GM21367 (cell line): Measurements from ENCODE around the gene CTAGE4.
"Not testable (repeated sequence)": the region's sequence is repeated elsewhere in the genome, so short reads cannot be mapped to it uniquely, and the experiment has no call there.

Experiments used
- ATAC-seq: cut with Tn5 transposase; IDR thresholded peaks from one replicate; pipeline ENCODE4 v1.9.1; 2021; ENCODE audit not compliant: unreplicated experiment

Gene CTAGE4, protein sequence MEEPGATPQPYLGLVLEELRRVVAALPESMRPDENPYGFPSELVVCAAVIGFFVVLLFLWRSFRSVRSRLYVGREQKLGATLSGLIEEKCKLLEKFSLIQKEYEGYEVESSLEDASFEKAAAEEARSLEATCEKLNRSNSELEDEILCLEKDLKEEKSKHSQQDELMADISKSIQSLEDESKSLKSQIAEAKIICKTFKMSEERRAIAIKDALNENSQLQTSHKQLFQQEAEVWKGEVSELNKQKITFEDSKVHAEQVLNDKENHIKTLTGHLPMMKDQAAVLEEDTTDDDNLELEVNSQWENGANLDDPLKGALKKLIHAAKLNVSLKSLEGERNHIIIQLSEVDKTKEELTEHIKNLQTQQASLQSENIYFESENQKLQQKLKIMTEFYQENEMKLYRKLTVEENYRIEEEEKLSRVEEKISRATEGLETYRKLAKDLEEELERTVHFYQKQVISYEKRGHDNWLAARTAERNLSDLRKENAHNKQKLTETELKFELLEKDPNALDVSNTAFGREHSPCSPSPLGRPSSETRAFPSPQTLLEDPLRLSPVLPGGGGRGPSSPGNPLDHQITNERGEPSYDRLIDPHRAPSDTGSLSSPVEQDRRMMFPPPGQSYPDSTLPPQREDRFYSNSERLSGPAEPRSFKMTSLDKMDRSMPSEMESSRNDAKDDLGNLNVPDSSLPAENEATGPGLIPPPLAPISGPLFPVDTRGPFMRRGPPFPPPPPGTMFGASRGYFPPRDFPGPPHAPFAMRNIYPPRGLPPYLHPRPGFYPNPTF

DNA sequence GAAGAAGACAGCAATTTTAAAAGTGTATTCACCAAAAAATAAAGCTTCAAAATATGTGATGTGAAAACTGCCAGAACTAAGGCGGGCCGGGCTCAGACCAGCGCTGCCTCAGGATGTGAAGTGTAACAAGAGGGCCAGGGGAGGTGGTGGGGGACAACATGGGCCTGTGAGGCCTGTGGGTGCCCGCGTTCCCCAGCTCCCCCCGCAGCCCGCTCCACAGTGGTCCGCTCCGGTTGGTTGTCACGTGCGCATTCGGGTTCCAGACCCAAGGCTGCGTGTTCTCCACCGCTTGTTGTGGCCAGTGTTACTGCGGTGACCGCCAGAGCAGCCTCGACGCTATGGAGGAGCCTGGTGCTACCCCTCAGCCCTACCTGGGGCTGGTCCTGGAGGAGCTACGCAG, at the start of gene CTAGE4:
TSS of gene CTAGE4 (plus strand) at position 301 of the 400 bp plus-strand sequence. CDS start at position 339, 38 bp downstream.
- ATAC-seq, result not testable (repeated sequence)

DNA sequence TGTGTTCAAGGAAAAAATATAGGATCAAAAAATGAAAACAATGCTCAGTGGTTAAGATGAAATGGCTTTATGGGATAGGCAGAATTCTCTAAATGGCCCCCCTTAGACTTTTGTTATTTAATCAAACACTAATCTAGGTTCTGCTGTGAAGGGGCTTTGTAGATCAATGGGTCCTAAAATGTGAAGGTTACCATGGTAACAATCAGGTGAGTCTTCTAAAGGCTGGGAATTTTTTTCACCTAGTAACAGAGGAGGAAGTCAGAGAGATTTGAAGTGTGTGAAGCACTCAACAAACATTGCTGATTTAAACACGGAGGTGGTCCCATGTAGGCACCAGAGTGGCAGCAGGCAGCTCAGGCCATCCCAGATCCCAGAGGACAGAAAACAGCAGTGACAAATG, 49.1 kb upstream of the CTAGE4 start:
- ATAC-seq, result no peak

DNA sequence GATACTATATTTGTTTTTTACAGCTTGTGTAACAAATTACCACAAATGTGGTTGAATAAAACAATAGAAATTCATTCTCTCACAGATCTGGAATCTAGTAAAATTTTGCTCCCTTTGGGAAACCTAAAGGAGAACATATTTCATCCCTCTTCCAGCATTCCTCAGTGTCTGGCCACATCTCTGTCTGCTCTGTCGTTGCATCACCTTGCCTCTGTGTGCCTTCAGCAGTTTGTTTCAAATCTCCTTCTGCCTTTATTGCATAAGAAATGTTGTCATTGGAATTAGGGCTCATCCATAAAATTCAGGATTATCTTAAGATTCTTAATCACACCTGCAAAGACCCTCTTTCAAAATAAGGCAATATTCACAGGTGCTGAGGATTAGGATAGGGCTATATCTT, 45.8 kb upstream of the CTAGE4 start:
- no peak for ATAC-seq

DNA sequence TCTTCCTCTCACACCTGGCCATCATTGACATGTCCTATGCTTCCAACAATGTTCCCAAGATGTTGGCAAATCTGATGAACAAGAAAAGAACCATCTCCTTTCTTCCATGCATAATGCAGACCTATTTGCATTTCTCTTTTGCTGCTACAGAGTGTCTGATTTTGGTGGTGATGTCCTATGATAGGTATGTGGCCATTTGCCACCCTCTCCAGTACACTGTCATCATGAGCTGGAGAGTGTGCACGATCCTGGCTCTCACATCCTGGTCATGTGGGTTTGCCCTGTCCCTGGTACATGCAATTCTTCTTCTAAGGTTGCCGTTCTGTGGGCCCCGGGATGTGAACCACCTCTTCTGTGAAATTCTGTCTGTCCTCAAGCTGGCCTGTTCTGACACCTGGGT, 41.1 kb upstream of the CTAGE4 start:
- ATAC-seq, result no peak

DNA sequence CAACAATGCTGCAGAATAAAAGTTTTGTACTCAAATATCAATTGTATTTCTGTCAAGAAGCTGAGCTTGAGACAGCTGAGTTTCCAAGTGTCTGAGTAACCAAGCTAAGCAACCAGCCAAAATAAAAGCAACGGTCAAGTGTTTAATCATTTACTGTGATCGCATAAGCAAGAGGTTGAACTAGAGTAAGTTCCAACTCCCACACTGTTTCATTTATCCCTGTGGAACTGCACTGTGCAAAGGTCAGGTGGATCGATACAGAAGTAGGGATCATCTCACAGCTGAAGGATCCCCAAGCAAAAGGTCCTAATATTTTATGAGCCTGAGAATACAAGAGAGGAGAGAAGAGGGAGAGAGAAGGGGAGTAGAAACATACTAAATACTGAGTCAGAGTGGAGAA, 38.8 kb upstream of the CTAGE4 start:
- ATAC-seq, result no peak

DNA sequence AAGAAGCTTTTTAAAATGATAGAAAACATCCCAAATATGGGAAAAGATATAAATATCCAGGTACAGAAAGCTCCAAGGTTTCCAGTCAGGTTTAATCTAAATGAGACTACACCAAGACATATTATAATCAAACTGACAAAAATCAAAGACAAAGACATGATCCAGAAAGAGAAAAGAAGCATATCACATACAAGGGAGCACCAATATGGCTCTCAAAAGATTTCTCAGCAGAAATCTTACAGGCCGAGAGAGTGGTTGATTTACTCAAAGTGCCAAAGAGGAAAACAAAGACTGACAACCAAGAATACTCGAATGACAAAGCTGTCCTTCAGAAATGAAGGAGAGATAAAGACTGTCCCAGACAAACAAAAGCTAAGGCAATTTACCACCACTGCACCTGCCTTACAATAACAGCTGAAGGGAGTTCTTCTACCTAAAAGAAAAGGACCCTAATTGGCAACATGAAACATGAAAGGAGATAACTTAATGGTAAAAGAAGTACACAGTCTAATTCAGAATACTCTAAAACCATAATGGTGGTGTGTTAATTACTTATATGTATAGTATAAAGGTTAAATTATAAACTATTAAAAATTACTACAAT, 34.9 kb upstream of the CTAGE4 start:
- no peak for ATAC-seq

DNA sequence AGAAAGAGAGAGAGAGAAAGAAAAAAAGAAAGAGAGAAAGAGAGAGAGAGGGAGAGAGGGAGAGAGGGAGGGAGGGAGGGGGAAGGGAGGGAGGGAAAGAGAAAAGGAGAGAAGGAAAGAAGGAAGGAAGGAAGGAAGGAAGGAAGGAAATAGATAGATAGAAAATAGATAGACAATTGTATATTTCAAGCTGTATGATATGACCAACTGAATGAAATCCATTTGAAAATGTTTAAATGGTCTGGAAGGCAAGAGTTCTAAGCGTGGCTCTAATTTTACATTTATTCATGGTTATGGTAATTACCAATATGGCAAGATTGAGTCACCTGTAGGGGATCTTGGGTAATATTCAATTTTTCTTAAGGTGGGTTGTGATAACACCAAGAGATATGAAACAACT, 24.4 kb upstream of the CTAGE4 start:
- no peak for ATAC-seq

DNA sequence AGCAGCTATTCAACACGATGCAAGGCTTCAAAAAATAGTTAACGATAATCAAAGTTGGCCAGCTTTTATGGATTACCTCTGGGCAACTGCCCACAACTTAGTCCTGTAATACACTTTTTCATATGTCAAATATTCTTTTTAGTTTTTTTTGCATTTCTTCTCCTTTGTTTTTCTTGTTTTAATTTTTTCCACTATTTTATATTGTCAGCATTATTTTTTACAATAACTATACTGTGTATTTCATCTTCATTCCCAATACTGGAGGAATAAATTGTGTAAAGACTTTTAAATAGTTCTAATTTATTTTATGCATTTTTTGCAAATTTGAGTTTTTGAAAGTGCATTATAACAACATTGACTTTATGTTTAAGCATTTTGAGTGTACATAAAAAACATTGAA, 18.5 kb upstream of the CTAGE4 start:
- no peak for ATAC-seq

DNA sequence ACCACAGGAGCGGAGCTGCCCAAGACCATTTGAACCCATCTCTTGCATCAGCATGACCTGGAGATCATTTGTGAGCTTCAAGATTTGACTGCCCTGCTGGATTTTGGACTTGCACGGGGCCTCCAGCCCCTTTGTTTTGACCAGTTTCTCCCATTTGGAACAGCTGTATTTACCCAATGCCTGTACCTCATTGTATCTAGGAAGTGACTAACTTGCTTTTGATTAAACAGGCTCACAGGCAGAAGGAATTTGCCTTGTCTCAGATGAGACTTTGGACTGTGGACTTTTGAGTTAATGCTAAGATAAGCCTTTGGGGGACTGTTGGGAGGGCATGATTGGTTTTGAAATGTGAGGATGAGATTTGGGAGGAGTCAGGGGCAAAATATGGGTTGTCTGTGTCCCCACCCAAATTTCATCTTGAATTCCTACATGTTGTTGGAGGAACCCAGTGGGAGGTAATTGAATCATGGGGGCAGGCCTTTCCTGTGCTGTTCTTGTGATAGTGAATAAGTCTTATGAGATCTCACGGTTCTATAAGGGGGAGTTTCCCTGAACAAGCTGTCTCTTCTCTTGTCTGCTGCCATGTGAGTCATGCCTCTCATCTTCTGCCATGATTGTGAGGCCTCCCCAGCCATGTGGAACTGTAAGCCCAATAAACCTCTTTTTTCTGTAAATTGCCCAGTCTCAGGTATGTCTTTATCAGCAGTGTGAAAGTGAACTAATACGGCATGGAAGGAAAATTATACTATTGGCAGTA, 11.5 kb upstream of the CTAGE4 start:
- ATAC-seq, result not testable (repeated sequence)

DNA sequence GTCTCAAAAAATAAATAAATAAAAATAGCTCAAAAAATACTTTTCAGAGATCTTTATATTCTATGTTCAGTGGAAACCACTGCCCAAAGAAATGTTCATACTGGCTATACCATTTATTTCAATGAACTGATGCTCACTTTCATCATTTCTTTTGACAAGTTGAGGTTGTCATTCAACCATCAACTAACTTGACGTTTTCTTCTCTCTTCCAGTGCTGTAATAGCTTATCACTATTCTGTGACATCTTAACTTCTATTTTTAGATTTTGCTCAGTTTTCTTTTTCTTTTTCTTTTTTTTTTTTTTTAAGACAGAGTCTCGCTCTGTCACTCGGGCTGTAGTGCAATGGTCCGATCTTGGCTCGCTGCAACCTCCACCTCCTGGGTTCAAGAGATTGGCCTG, 8.7 kb upstream of the CTAGE4 start:
- ATAC-seq, result no peak

DNA sequence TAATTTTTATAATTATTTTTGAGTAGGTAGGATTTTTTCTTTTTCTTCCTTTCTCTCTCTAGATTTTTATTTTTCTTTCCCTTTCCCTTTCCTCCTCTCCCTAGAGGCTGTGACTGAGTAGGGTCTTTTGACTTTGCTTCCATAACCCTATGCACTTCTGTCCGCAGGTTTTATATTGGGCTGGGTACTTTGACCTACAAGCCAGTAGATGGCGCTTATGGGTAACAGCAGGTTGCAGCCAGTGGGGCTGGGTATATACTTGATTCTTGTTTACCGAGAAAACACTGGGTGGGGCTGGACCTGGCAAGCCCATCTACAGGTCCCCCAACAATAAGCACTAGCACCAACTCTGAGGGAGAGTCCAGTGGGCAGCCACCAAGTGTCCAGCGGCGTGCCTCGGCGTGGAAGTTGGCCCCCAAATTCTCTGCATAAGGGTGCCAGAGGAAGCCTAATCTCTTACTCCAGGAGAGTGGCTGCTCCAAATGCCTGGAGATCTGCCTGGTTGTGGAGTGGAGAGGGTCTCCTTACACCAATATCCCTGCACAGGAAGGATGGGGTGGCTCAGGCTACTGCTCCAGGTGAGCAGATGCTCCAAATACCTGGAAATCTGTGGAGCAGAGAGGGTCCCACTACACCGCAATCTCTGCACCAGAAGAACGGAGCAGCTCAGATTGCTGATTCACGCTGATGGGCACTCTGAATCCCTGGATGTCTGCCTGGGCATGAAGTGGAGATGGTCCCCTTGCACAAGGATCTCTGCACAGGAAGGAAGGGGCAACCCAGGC, 4.7 kb upstream of the CTAGE4 start:
- ATAC-seq, result peak; percentile 95

DNA sequence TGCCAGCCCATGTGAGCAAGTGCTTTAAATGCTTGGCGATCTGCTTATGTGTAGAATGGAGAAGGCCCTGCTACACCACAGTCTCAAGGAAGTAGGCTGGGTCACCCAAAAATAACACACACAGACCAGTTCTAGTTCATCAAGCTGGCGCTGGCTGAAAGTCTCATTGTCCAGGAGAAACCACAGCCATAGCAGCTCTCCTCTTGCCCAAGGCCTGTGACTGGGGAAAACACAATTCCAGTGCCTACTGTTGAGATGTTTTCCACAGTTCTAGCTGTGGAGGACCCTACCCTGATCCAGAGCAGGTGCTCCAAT, 4.1 kb upstream of the CTAGE4 start:
- not testable (repeated sequence) for ATAC-seq

DNA sequence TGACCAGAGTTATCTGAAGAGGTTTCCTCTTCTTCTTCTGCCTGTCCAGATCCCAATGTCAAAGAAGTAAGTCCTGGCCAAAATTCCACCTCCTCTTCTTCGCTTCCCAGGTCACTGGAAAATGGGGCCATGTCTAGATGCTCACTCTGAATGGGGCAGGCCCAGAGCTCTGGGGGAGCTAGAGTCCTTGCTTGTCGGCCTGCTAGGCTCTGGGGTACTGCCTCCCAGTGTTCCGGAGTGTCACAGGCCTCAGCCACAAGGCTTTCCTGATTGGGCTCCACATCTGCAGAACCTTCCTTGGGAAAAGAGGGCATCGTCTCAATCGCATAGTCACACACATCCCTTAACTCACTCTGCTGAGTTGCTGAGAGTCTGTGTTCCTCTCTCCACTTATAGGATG, 4.6 kb downstream of the CTAGE4 start:
- ATAC-seq, result not testable (repeated sequence)

DNA sequence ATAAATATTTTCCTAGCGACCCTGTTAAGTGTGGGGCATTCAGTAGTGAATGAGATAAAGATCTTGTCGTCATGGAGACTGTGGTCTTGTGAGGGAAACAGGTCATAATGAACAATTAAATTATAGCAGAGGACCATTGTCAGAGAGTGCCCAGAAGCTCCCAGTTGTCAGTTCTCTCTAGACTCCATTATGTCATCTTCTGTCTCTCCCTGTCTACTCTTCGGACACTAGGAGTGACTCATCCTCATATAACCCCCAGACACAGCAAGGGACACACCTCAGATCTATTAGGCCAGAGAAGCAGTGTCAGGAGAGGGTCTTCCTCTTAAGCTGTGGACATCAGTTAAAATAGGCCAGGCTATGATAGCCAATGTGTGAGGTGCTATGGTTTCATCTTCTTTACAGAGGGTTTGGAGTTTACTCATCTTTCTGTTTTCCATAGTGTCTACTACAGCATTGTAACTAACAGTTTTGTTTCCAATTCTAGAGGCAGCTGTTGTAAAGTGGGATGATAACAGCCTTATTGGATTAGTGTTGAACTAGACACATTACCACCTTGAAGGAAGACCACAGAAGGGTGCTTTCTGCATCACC, 5.4 kb downstream of the CTAGE4 start:
- not testable (repeated sequence) for ATAC-seq

DNA sequence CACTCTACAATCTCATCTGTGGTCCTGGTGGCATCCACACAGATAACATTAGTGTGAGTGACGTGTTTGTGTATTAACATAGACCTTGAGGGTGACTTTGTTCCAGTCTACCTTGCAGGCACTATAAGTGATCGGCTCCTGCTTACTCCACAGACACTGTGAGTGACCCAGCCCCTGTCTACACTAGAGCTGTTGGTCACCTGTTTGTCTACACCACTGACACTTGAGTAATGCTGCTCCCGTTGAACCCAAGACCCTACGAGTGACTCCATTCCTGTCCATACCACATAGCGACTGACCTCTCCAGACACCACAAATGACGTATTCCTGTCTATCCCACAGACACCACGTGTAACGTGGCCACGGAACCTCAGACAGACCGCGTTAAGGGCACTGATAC, 10.5 kb downstream of the CTAGE4 start:
- not testable (repeated sequence) for ATAC-seq

DNA sequence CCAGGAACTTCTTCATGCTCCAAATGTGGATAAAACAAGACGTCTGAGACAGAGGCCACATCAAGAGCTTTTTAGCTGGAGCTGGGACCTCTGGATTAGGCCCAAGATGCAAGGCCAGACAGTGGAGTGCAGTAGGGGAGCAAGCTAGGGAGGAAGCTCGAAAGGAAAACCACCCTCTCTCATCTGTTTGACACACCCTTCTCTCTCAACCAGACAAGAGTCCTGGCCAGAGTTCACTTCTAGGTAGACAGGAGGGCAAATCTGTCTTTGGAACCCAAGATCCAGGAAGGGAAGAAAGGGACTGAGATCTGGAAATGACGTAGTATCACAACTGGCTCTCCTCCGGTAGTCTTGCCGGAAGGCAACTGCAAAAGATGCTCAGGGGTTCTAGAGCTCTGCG, 11.2 kb downstream of the CTAGE4 start:
- ATAC-seq, result not testable (repeated sequence)

DNA sequence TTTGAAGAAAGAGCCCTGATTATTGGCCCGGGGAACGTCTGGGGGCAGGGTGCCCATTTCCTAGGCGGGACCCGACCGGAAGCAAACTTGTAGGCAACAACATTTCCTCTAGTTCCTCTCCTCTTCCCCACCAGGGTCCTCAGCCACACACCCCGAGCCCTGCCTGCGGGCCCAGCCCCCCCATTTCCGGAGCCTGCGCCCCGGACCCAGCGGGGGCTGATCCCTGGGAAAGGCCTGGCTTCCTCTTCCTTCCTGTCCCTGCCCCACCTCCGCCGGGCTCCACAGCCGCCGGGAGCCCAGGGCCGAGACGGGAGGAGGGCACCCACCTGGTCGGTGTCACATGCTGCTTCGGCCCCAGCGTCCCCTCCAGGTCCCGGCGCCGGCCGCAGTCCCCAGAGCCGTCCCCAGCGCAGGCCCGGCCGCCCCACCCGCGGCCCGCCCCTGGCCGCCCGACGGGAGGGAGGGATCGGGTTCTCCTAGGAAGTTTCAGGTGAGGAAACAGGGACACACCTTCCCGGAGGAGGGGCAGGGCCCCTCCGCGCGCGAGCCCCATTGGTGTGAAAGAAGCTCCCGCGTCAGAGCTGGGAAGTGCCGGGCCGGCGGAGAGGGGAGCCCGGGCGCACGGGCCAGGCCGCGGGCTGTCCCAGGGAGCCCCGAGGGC, 12.1 kb downstream of the CTAGE4 start, which contains the start of gene ARHGEF35:
TSS of gene ARHGEF35 (minus strand) at position 622 of the 661 bp plus-strand sequence. CDS start 7,450 bp downstream, outside the sequence.
- peak; percentile 57 for ATAC-seq

DNA sequence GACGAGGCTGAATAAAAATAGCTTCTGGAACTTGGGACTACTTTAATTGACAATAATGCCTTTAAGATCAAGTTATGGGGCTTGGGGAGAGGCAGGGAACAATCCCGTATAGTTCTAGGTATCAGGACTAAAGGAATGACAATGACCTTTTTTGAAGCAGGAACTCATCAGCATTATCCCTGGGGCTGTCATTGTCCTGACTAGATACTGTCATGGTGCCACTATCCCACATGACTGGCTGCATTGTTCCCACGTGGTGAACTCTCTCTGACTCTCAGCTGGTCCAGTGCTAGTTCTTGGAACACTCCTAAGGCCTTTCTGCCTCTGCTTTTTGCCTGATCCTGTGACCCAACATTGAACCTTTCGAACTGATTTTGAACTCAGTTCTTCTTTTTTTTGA, 15.7 kb downstream of the CTAGE4 start:
- ATAC-seq, result not testable (repeated sequence)

DNA sequence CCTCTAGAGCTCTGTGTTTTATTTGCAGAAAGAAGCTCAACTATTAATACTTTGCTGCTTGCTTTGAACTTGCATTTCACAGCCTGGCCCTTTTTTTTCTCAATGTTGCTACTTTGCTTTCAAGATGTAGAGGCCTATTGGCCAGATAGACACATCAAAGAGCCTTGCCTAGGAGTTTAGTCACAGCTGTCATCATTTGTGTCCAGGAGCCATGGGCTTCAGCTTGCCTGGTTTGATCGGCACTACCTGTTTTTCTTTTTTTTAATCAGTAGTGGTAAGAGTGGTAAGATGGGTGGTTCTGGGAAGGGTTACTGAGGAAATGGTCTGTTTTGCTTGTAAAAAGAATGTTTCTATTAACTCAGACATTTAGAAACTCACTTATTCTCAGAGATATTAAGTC, 18.7 kb downstream of the CTAGE4 start:
- ATAC-seq, result peak; percentile 28
